Measurements from ENCODE around the gene TTLL6. TPM values are rescaled to one million over a fixed set of nuclear protein-coding genes. Genes with fewer than 3 reads are reported as not detected.
A peak's percentile ranks its signal among the peaks of the same experiment; 100 is the strongest.

The TTLL6 gene
- total RNA-seq (2021; fragmentation: NEBNext Ultra II Directional; extraction: Animal tissue kit (Norgen Biotek cat#: 25700)) (2.6 and 2.7 TPM in 2 replicates), polyA plus RNA-seq (2011; rRNA removed) (4.3 and 5.0 TPM in 2 replicates), polyA minus RNA-seq (2011; rRNA and poly(A)+ RNA removed) (4.7 and 5.0 TPM in 2 replicates)
- polyA plus RNA-seq (2011; cell fraction: cytosol; rRNA removed), result 7.3 TPM
- polyA plus RNA-seq (2011; cell fraction: nucleus; rRNA removed), result 11.8 TPM
- polyA plus RNA-seq (2012, experiment 1 of 2), result 2.3 to 4.3 TPM (median 3.5 TPM) in 4 replicates
- polyA plus RNA-seq (2012, experiment 2 of 2), result 0.58 TPM
- polyA plus RNA-seq (2013, experiment 1 of 2), result 2.8 TPM
- 1.8 TPM for polyA plus RNA-seq (2013, experiment 2 of 2)
- 1.9 TPM for polyA minus RNA-seq (2011; cell fraction: cytosol; rRNA and poly(A)+ RNA removed)
- 7.1 TPM for polyA minus RNA-seq (2011; cell fraction: nucleus; rRNA and poly(A)+ RNA removed)
- long read RNA-seq, experiment 1, result 0 reads
- long read RNA-seq, experiment 2, partial matches to known transcripts, result 1 of 1 reads
- long read RNA-seq, experiment 2, other reads (novel, unspliced or antisense), result 0 of 1 reads

GRCh38 chr17:48816774-48817590 lies at the start of gene TTLL6:
Gene TTLL6 (minus strand): TSS chr17:48817229. CDS start chr17:48817072, 157 bp downstream.
- no peak within 1 kb of the TSS for H3K14ac ChIP-seq (ENCODE audit: insufficient read length)
- no peak within 1 kb of the TSS for H2AK5ac ChIP-seq (ENCODE audit: low read depth, low read length)
- peak within 1 kb of the TSS; percentile 19 for H3K56ac ChIP-seq (replicated peaks; ENCODE audit: insufficient read length, low read depth, low read length)
- H3K9ac ChIP-seq (replicated peaks in 1 of 4; ENCODE audit: extremely low read depth in 1 of 4, low read depth in 3 of 4, low read length in 3 of 4), result peak within 1 kb of the TSS in 3 of 4 experiments; percentile 59 to 71 (median 60); a peak in 6 of 7 replicates
- 0 out of 2 replicates have a peak within 1 kb of the TSS, but pooled peaks have one; percentile 49 for H2BK15ac ChIP-seq (ENCODE audit: low read length)
- ChIA-PET POLR2A (ENCODE audit: partially characterized antibody) (interaction anchor here (0.9 to 3.1 kb wide), 9 partner anchors 14 to 92 kb away, joined by 3 to 16 read pairs (median 5); partner anchors contain the start of genes ATP5MC1 and CALCOCO2), CTCF (ENCODE audit: partially characterized antibody) (interaction anchor here (0.7 to 88.5 kb wide), 8 partner anchors 9 to 145 kb away, joined by 3 to 2590 read pairs (median 8); partner anchors contain the start of genes ATP5MC1, PRAC1 and PRAC2)
- H3K27ac ChIP-seq (ENCODE audit: low read depth, low read length), result peak within 1 kb of the TSS; percentile 76
- H3K36me3 ChIP-seq (ENCODE audit: control insufficient read depth in 2 of 4, insufficient read depth in 4 of 4, low read length in 3 of 4), result no peaks in the 10 kb centered on the region
- H2BK20ac ChIP-seq (ENCODE audit: low read length), result peak within 1 kb of the TSS; percentile 40
- H3K79me2 ChIP-seq (ENCODE audit: control insufficient read depth in 1 of 2, insufficient read depth in 2 of 2, low read length in 2 of 2), result no peaks in the 10 kb centered on the region
- H4K5ac ChIP-seq (ENCODE audit: insufficient read length, low read depth, low read length), result peak within 1 kb of the TSS; percentile 53
- peak within 1 kb of the TSS; percentile 58 to 68 for H3K4me2 ChIP-seq (ENCODE audit: insufficient read depth in 1 of 2, low read depth in 2 of 2, low read length in 2 of 2)
- 3% methylated on average over 46 of the region's 64 CpGs; no CpG with 5 or more reads in 1 of the 2 experiments for WGBS, 2 experiments (ENCODE audit: extremely low coverage in 1 of 2, insufficient coverage in 1 of 2, insufficient read length in 1 of 2, insufficient replicate concordance in 2 of 2, low coverage in 1 of 2, low lambda C conversion rate in 2 of 2, missing lambda C conversion rate in 1 of 2)
- H3K23me2 ChIP-seq (ENCODE audit: low read depth, low read length), result peaks cover 3% of the 10 kb centered on the region; the same call in 1 of the 2 replicates
- H3K27me3 ChIP-seq (replicated peaks in 1 of 4; ENCODE audit: control insufficient read depth in 3 of 4, extremely low read depth in 1 of 4, insufficient read depth in 3 of 4, low read length in 3 of 4), result no peaks in the 10 kb centered on the region
- no peak for FAIRE-seq
- peaks cover 15 to 18% (median 17%) of the 10 kb centered on the region in 4 experiments for H3K4me1 ChIP-seq (replicated peaks in 1 of 4; ENCODE audit: control insufficient read depth in 3 of 4, insufficient read depth in 4 of 4, low read length in 3 of 4)
- peak within 1 kb of the TSS; percentile 89 for H2BK12ac ChIP-seq (ENCODE audit: low read depth, low read length)
- peak; percentile 89 to 90 for DNase-seq (ENCODE audit: low read depth in 1 of 2, low spot score in 2 of 2)
- no peaks in the 10 kb centered on the region for H3K9me3 ChIP-seq (ENCODE audit: insufficient read depth in 2 of 2, low read depth in 1 of 2, low read length in 1 of 2)
- peak within 1 kb of the TSS; percentile 25 for H2BK120ac ChIP-seq (replicated peaks; ENCODE audit: low read depth, low read length)
- H4K8ac ChIP-seq (ENCODE audit: extremely low read depth, insufficient read depth, low read length), result no peak within 1 kb of the TSS; the same call in 1 of the 2 replicates
- H4K91ac ChIP-seq (replicated peaks; ENCODE audit: insufficient read length, low read length), result peak within 1 kb of the TSS; percentile 81
- no peak within 1 kb of the TSS for H3K23ac ChIP-seq (ENCODE audit: insufficient read length)
- peak within 1 kb of the TSS; percentile 73 to 90 (median 83) for H3K4me3 ChIP-seq (ENCODE audit: extremely low read depth in 1 of 4, insufficient read depth in 2 of 4, low read depth in 3 of 4, low read length in 4 of 4)
- no peaks in the 10 kb centered on the region for H4K20me1 ChIP-seq (replicated peaks in 1 of 2; ENCODE audit: control insufficient read depth in 1 of 2, insufficient read depth in 2 of 2, low read length in 2 of 2)
- H3K79me1 ChIP-seq (ENCODE audit: low read depth, low read length), result no peaks in the 10 kb centered on the region
- H2BK5ac ChIP-seq (ENCODE audit: low read depth, low read length), result peak within 1 kb of the TSS; percentile 80; the same call in 1 of the 2 replicates
- peak within 1 kb of the TSS; percentile 47 for H2AFZ ChIP-seq (ENCODE audit: low read length)
- H3K18ac ChIP-seq (ENCODE audit: extremely low read depth, low read length), result peak within 1 kb of the TSS; percentile 89
- peak within 1 kb of the TSS; percentile 82 for H3K4ac ChIP-seq (replicated peaks; ENCODE audit: insufficient read length, low read depth, low read length)
- TF ChIP-seq SUZ12 (IDR thresholded peaks at IDR 0.05; ENCODE audit: low read length), result no peak
- TF ChIP-seq NANOG (IDR thresholded peaks at IDR 0.05; ENCODE audit: insufficient read depth, low read depth, low read length, poor library complexity, severe bottlenecking), result peak; percentile 44
- no peak for TF ChIP-seq SIX5 (IDR thresholded peaks at IDR 0.05; ENCODE audit: low read depth, low read length)
- TF ChIP-seq MAFK (IDR thresholded peaks at IDR 0.05; ENCODE audit: low read depth, low read length), result no peak
- no peak for TF ChIP-seq EZH2 (IDR thresholded peaks at IDR 0.05; ENCODE audit: low read depth, low read length, severe bottlenecking)
- peak; percentile 73 for TF ChIP-seq PHF8 (conservative IDR thresholded peaks at IDR 0.05; ENCODE audit: low read depth, low read length)
- TF ChIP-seq TAF7 (optimal IDR thresholded peaks at IDR 0.05; ENCODE audit: borderline replicate concordance, low read depth, low read length), result no peak
- TF ChIP-seq GABPA (IDR thresholded peaks at IDR 0.05; ENCODE audit: borderline replicate concordance, insufficient read depth, low read length), result no peak
